HG03039 (cell line): ENCODE measurements around the gene SLC35F1.

ENCODE experiments used
- ATAC-seq: cut with Tn5 transposase; IDR thresholded peaks from one replicate; pipeline ENCODE4 v1.9.1; 2021; ENCODE audit warnings: mild to moderate bottlenecking, moderate library complexity; ENCODE audit not compliant: unreplicated experiment

SLC35F1 gene

DNA sequence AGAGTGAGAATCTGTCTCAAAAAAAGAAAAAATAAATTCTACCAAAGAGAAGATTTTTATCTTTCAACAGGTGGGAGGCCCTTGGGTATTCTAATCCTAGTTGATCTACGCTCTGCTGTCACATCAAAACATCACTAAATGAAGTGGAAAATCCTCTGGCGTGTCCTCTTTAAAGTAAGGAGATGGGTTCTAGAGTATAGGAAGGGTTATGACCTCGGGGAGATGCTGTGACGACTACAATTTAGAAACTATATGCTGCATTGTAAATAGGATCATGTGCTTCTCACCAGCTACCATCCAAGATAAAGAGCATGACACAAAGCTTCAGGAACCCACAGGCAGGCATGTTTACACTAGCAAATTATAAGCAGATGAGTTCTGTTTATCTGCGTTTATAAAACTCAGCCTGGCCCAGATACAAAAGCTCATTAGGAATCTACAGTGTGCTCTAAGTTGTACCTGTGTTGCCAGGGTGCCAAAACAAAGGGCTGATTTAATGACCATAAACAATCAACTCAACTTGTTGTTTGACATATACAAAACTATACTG is 443.9 kb downstream of the SLC35F1 start:
- ATAC-seq: no peak

DNA sequence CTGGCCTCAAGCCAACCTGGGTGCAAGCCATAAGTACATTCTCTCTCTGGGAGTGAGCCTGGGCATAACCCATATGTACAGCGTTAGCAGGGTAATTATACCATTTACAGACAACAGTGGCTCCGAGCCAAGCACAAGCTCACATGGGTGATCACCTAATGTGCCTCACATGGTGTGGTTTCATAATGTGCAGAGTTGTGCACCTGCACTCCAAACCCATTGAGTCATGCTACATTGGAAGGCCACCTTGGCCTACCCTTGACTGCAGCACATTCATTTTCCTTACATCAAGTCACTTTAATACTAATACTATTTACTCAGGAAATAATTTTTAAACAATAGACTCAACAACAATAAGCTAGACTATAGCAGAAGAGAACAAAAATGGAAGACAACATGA is 446.5 kb downstream of the SLC35F1 start:
- no peak for ATAC-seq

DNA sequence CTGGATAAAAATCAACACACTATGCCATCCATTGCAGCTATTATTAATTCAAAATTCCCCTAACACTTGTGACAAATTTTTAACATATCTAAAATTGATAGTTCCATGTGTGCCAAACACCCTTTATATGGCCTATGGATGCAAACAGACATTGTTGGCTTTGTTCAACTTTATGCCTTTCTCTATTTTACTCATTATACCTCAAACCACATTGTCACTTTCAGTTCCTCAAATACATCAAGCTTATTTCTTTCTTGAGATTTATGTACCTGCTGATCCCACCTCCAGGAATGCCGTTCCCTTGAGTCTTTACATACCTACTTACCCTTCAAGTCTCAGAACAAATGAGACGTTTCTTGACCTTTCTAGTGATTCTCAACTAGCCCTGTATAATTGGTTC is 447.6 kb downstream of the SLC35F1 start:
- ATAC-seq: peak; percentile 99

DNA sequence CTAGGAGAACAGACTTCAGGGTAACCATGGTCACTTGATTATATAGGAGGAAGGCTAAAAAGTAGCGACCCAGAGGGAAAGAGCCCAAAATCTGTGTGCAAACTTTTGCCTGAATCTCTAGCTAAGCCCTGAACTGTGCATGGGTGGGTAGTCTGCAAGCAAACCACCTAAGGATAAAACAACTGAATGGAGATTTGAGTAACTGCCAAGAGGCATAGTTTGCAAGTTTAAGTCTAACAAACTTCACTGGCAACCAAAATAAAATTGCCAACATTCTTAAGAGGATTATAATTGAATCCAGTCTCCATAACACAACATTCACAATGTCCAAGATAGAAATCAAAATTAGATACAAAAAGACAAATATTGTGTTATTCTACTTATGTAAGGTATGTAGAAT is 449.0 kb downstream of the SLC35F1 start:
- no peak for ATAC-seq

DNA sequence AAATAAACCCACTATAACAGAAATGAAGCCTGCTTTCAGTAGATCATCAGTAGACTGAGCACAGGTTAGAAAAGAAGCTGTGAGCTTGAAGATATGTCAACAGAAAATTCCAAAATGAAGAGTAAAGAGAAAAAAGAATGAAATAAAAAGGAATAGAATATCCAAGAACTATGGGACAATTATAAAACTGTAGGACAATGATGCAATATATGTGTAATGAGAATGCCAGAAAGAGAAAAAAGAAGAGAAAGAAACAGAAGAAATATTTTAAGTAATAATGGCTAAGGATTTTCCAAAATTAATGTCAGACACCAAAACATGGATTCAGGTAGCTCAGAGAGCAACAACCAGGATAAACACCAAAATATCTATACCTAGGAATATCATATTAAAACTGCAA is 449.6 kb downstream of the SLC35F1 start:
- ATAC-seq: no peak
